RWPE2 (cell line): ENCODE data around the gene CNTNAP2.

ENCODE experiments used
- ATAC-seq: fragments of 200-7000 bp; cut with Tn5 transposase; 3 replicates; pipeline ENCODE4 v1.9.1; 2021; ENCODE audit warnings: low read depth
- DNase-seq: peaks from one replicate; pipeline ENCODE4 v3.0.0-alpha.2; 2020; ENCODE audit warnings: low spot score
- H3K27ac ChIP-seq: fragments of 450-650 bp; 2 replicates; pipeline ENCODE4 v1.5.1; 2017; ENCODE audit warnings: mild to moderate bottlenecking; ENCODE audit not compliant: poor library complexity, severe bottlenecking
- H3K27me3 ChIP-seq: fragments of 250-450 bp; sonication (Bioruptor Pico); 2 replicates; pipeline ENCODE4 v1.5.1; 2021; ENCODE audit warnings: mild to moderate bottlenecking, moderate library complexity; ENCODE audit not compliant: insufficient read depth, poor library complexity, severe bottlenecking
- H3K36me3 ChIP-seq: fragments of 250-450 bp; sonication (Bioruptor Pico); 2 replicates; pipeline ENCODE4 v1.5.1; 2020; ENCODE audit warnings: low read depth, mild to moderate bottlenecking, moderate library complexity
- H3K4me1 ChIP-seq: fragments of 250-450 bp; sonication (Bioruptor Pico); 2 replicates; pipeline ENCODE4 v1.5.1; 2021; ENCODE audit warnings: mild to moderate bottlenecking, moderate library complexity; ENCODE audit not compliant: insufficient read depth, poor library complexity, severe bottlenecking
- H3K4me3 ChIP-seq: fragments of 250-450 bp; sonication (Bioruptor Pico); 2 replicates; pipeline ENCODE4 v1.5.1; 2021; ENCODE audit warnings: mild to moderate bottlenecking, moderate library complexity; ENCODE audit not compliant: severe bottlenecking
- H3K9me3 ChIP-seq: fragments of 250-450 bp; sonication (Bioruptor Pico); 2 replicates; pipeline ENCODE4 v1.5.1; 2021; ENCODE audit warnings: mild to moderate bottlenecking, moderate library complexity; ENCODE audit not compliant: severe bottlenecking
- TF ChIP-seq, protein P1 (sequence below): fragments of 450-650 bp; IDR thresholded peaks from one replicate; pipeline ENCODE4 v1.5.1; 2017; ENCODE audit warnings: mild to moderate bottlenecking, moderate library complexity; ENCODE audit not compliant: poor library complexity, severe bottlenecking

The CNTNAP2 gene

DNA sequence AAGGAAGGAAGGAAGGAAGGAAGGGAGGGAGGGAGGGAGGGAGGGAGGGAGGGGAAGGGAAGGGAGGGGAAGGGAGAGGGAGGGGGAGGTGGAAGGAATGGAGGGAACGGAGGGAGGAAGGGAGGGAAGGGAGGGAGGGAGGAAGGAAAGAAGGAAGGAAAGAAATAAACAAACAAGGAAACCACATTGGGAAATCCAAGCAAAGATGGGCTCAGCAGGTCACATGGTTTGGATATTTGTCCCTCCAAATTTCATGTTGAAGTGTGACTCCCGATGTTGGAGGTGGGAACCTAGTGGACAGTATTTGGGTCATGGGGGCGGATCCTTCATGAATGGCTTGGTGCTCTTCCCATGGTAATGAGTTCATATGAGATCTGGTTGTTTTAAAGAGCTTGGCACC is 2019.4 kb downstream of the CNTNAP2 start:
- Histone ChIP-seq H3K9me3 (no peaks in the 10 kb centered on the region), H3K4me3 (no peak overlapping the region), H3K4me1 (no peaks in the 10 kb centered on the region), H3K27ac (no peak overlapping the region), H3K36me3 (no peaks in the 10 kb centered on the region), H3K27me3 (no peaks in the 10 kb centered on the region)
- DNase-seq (no peak), ATAC-seq (no peak)
- TF ChIP-seq, protein P1, sequence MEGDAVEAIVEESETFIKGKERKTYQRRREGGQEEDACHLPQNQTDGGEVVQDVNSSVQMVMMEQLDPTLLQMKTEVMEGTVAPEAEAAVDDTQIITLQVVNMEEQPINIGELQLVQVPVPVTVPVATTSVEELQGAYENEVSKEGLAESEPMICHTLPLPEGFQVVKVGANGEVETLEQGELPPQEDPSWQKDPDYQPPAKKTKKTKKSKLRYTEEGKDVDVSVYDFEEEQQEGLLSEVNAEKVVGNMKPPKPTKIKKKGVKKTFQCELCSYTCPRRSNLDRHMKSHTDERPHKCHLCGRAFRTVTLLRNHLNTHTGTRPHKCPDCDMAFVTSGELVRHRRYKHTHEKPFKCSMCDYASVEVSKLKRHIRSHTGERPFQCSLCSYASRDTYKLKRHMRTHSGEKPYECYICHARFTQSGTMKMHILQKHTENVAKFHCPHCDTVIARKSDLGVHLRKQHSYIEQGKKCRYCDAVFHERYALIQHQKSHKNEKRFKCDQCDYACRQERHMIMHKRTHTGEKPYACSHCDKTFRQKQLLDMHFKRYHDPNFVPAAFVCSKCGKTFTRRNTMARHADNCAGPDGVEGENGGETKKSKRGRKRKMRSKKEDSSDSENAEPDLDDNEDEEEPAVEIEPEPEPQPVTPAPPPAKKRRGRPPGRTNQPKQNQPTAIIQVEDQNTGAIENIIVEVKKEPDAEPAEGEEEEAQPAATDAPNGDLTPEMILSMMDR = no peak

DNA sequence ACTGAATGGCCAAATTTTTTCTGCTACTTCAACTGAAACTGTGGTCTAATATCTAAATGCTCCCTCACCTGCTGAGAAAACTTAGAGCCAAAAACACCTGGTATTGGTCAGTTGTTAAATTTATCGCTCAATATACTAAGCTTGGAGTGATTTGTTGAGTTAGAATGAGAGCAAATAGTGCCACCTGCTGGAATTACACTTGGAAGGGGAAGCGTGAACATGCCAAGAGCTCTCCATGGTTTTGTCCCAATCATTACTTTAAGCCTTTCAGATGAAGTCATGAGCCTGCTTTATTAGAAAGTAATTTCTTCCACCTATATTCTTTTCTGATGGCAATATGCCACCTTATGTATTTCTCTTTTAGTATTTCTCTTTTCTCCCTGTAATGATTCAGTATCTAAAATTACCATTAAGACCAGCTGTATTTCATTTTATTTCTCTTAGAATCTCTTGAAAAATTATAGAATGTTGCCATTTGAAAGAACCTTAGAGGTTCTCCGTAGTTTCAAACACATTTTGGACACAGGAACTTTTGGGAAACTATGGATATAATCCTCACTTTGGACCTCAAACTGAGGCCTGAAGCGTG is 2026.2 kb downstream of the CNTNAP2 start:
- H3K4me3 ChIP-seq = no peak overlapping the region
- no peak for DNase-seq
- H3K4me1 ChIP-seq = no peaks in the 10 kb centered on the region
- ATAC-seq = no peak
- H3K27ac ChIP-seq = no peak overlapping the region
- no peaks in the 10 kb centered on the region for H3K36me3 ChIP-seq
- TF ChIP-seq, protein P1 = peak; percentile 63
- H3K9me3 ChIP-seq = no peaks in the 10 kb centered on the region
- H3K27me3 ChIP-seq = no peaks in the 10 kb centered on the region

DNA sequence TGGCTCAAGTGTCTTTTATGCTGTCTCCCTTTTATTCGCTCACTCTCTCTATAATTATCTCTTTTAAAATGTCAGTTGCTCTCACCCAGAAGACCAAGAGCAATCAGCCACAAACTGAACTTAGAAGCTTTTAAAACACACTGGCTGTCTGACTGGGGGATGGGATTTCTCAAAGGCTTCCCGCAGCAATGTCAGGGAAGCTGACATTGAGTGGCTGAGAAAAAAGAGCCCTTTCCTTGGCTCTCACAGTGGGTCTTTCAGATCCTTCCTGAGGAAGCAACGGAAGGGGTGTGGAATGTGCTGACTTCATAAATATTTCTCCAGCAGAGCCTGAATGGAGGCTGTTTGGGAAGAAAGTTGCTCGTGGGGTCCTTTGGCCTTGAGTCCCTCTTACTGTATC is 2028.2 kb downstream of the CNTNAP2 start:
- no peaks in the 10 kb centered on the region for H3K36me3 ChIP-seq
- H3K9me3 ChIP-seq = no peaks in the 10 kb centered on the region
- ATAC-seq (no peak), DNase-seq (no peak)
- H3K4me1 ChIP-seq = no peaks in the 10 kb centered on the region
- H3K27me3 ChIP-seq = no peaks in the 10 kb centered on the region
- TF ChIP-seq, protein P1 = no peak
- no peak overlapping the region for H3K4me3 ChIP-seq
- H3K27ac ChIP-seq = no peak overlapping the region

DNA sequence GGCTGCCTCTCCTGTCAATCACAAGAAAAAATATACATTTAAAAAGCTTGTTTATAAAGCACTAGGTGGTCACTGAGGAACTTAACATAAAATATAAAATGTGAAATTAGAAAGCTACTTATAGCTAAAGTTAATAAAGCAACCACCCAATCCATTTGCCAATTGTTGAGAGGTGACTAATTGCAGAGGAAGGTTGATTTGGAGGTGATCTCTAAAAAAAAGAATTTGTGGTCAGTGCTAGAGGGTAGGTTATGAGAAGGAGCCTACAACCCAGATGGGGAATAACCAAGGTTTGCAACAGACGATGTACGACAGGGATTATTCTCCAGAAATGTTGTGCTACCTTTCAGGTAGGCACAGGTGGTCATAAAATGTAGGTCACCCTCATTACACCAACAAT is 2029.7 kb downstream of the CNTNAP2 start:
- no peaks in the 10 kb centered on the region for H3K9me3 ChIP-seq
- no peak overlapping the region for H3K4me3 ChIP-seq
- no peaks in the 10 kb centered on the region for H3K27me3 ChIP-seq
- H3K27ac ChIP-seq = no peak overlapping the region
- ATAC-seq = 0 out of 3 replicates have a peak, but pooled peaks have one; percentile 29
- TF ChIP-seq, protein P1 = no peak
- no peaks in the 10 kb centered on the region for H3K36me3 ChIP-seq
- DNase-seq = no peak
- H3K4me1 ChIP-seq = no peaks in the 10 kb centered on the region

DNA sequence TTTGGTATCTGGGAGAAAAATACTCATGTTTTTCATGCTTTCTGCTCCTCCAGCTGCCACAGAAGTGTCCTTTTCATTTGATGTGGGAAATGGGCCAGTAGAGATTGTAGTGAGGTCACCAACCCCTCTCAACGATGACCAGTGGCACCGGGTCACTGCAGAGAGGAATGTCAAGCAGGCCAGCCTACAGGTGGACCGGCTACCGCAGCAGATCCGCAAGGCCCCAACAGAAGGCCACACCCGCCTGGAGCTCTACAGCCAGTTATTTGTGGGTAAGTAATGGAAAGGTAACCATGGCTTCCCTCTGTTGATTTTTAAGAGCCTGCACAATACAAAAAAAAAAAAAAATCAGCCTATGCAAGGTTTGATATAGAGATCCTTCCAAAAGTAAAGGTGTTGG is 2030.8 kb downstream of the CNTNAP2 start:
- no peak overlapping the region for H3K4me3 ChIP-seq
- no peaks in the 10 kb centered on the region for H3K9me3 ChIP-seq
- TF ChIP-seq, protein P1 = no peak
- ATAC-seq (no peak), DNase-seq (no peak)
- H3K36me3 ChIP-seq = no peaks in the 10 kb centered on the region
- no peaks in the 10 kb centered on the region for H3K27me3 ChIP-seq
- H3K27ac ChIP-seq = no peak overlapping the region
- H3K4me1 ChIP-seq = no peaks in the 10 kb centered on the region
